RWPE2 (cell line): ENCODE results near the gene ADAMTS3.

Experiments
- ATAC-seq: fragments of 200-7000 bp; cut with Tn5 transposase; 3 replicates; pipeline ENCODE4 v1.9.1; 2021; ENCODE audit warnings: low read depth
- DNase-seq: peaks from one replicate; pipeline ENCODE4 v3.0.0-alpha.2; 2020; ENCODE audit warnings: low spot score
- H3K27ac ChIP-seq: fragments of 450-650 bp; 2 replicates; pipeline ENCODE4 v1.5.1; 2017; ENCODE audit warnings: mild to moderate bottlenecking; ENCODE audit not compliant: poor library complexity, severe bottlenecking
- H3K27me3 ChIP-seq: fragments of 250-450 bp; sonication (Bioruptor Pico); 2 replicates; pipeline ENCODE4 v1.5.1; 2021; ENCODE audit warnings: mild to moderate bottlenecking, moderate library complexity; ENCODE audit not compliant: insufficient read depth, poor library complexity, severe bottlenecking
- H3K36me3 ChIP-seq: fragments of 250-450 bp; sonication (Bioruptor Pico); 2 replicates; pipeline ENCODE4 v1.5.1; 2020; ENCODE audit warnings: low read depth, mild to moderate bottlenecking, moderate library complexity
- H3K4me1 ChIP-seq: fragments of 250-450 bp; sonication (Bioruptor Pico); 2 replicates; pipeline ENCODE4 v1.5.1; 2021; ENCODE audit warnings: mild to moderate bottlenecking, moderate library complexity; ENCODE audit not compliant: insufficient read depth, poor library complexity, severe bottlenecking
- H3K4me3 ChIP-seq: fragments of 250-450 bp; sonication (Bioruptor Pico); 2 replicates; pipeline ENCODE4 v1.5.1; 2021; ENCODE audit warnings: mild to moderate bottlenecking, moderate library complexity; ENCODE audit not compliant: severe bottlenecking
- H3K9me3 ChIP-seq: fragments of 250-450 bp; sonication (Bioruptor Pico); 2 replicates; pipeline ENCODE4 v1.5.1; 2021; ENCODE audit warnings: mild to moderate bottlenecking, moderate library complexity; ENCODE audit not compliant: severe bottlenecking
- CTCF ChIP-seq: fragments of 450-650 bp; IDR thresholded peaks from one replicate; pipeline ENCODE4 v1.5.1; 2017; ENCODE audit warnings: mild to moderate bottlenecking, moderate library complexity; ENCODE audit not compliant: poor library complexity, severe bottlenecking

Gene ADAMTS3

GRCh38 chr4:72566464-72566972 lies 2.5 kb downstream of the ADAMTS3 start:
- H3K4me1 ChIP-seq: peaks cover 3% of the 10 kb centered on the region
- H3K36me3 ChIP-seq: no peaks in the 10 kb centered on the region
- ATAC-seq (no peak), DNase-seq (no peak)
- TF ChIP-seq CTCF: no peak
- H3K9me3 ChIP-seq: no peaks in the 10 kb centered on the region
- no peak overlapping the region for H3K4me3 ChIP-seq
- H3K27ac ChIP-seq: no peak overlapping the region
- no peaks in the 10 kb centered on the region for H3K27me3 ChIP-seq

- H3K9me3 ChIP-seq: no peaks in the 10 kb centered on the region
- H3K4me3 ChIP-seq: no peak overlapping the region
- H3K27me3 ChIP-seq: no peaks in the 10 kb centered on the region
- no peak for DNase-seq
- H3K36me3 ChIP-seq: no peaks in the 10 kb centered on the region
- no peak overlapping the region for H3K27ac ChIP-seq
- peaks cover 3% of the 10 kb centered on the region for H3K4me1 ChIP-seq
- no peak for ATAC-seq
- TF ChIP-seq CTCF: no peak
Observed at GRCh38 chr4:72564789-72565188, 4.2 kb downstream of the ADAMTS3 start.

- ATAC-seq: peak; percentile 37; the same call in 2 of the 3 replicates
- TF ChIP-seq CTCF: no peak
- no peaks in the 10 kb centered on the region for H3K9me3 ChIP-seq
- no peaks in the 10 kb centered on the region for H3K27me3 ChIP-seq
- H3K4me1 ChIP-seq: peaks cover 3% of the 10 kb centered on the region
- H3K27ac ChIP-seq: no peak overlapping the region
- DNase-seq: no peak
- no peak overlapping the region for H3K4me3 ChIP-seq
- H3K36me3 ChIP-seq: no peaks in the 10 kb centered on the region
Observed at GRCh38 chr4:72564184-72564583, 4.8 kb downstream of the ADAMTS3 start.

GRCh38 chr4:72558655-72559054 lies 10.4 kb downstream of the ADAMTS3 start:
- H3K27me3 ChIP-seq: no peaks in the 10 kb centered on the region
- no peak for TF ChIP-seq CTCF

GRCh38 chr4:72557021-72557420 lies 12.0 kb downstream of the ADAMTS3 start:
- no peaks in the 10 kb centered on the region for H3K27me3 ChIP-seq
- H3K36me3 ChIP-seq: no peaks in the 10 kb centered on the region
- H3K4me1 ChIP-seq: no peaks in the 10 kb centered on the region
- ATAC-seq: no peak
- DNase-seq: no peak
- no peak for TF ChIP-seq CTCF
- H3K9me3 ChIP-seq: no peaks in the 10 kb centered on the region
- H3K4me3 ChIP-seq: no peak overlapping the region
- no peak overlapping the region for H3K27ac ChIP-seq

More at GRCh38 chr4:72558655-72559054, 10.4 kb downstream of the ADAMTS3 start:
- Histone ChIP-seq H3K36me3 (no peaks in the 10 kb centered on the region), H3K27ac (no peak overlapping the region), H3K4me1 (no peaks in the 10 kb centered on the region), H3K9me3 (no peaks in the 10 kb centered on the region), H3K4me3 (no peak overlapping the region)
- DNase-seq: no peak
- ATAC-seq: no peak
